GM19328 (cell line): ENCODE measurements around the gene INPP5D.

Experiments
- ATAC-seq: cut with Tn5 transposase; IDR thresholded peaks from one replicate; pipeline ENCODE4 v1.9.1; 2021; ENCODE audit warnings: mild to moderate bottlenecking, moderate library complexity; ENCODE audit not compliant: unreplicated experiment

Gene INPP5D

DNA sequence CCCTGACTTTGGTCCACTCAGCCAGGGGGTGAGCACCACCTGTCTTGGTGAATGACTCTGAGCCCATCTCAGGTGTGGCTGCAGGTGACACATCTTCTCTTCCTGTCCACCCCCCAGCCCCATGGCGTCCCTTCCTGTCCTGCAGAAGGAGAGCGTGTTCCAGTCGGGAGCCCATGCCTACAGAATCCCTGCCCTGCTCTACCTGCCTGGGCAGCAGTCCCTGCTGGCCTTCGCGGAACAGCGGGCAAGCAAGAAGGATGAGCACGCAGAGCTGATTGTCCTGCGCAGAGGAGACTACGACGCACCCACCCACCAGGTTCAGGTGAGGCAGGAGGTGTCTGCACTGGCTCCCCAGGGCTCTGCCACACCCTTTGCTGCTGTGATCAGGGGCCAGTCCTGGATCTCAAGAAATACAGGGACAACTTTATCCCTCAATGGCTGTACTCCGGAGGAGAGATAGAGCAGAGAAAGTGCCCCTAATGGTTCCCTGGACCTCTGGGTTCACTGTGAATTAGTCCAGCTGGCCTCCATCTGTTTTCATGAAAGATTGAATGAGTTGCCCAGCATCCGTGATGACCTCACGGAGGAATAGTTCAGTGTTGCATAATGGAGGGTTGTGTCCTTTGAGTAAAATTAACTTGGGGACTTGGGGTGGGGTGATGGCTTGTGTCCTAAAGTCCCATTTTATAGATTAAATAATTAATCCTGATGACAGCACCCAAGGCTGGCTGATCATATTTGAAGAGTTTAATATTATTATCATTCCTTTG, 27.4 kb upstream of the INPP5D start, which contains the start of gene NEU2:
TSS of gene NEU2 (plus strand) at position 122 of the 770 bp plus-strand sequence. CDS start at position 122, 0 bp downstream.
- no peak for ATAC-seq

DNA sequence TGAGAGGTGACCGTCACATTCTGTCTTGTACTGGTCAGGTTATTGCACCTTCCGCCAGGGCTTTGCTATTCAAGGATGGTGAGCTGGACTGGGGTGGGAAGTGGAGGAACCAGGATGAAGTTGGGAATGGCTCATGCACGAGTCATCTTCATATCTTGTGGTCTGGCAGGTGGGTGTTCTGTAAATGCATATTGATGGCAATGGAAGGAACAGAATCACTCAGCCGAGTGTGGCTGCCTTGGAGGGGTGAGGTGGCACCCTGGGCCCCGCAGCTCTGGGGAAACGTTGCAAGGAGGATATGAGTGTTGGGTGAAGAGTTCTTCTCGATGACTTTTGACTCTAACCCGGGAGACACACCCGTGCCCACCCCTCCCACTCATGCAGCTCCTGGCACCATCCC, 26.5 kb upstream of the INPP5D start:
- no peak for ATAC-seq

DNA sequence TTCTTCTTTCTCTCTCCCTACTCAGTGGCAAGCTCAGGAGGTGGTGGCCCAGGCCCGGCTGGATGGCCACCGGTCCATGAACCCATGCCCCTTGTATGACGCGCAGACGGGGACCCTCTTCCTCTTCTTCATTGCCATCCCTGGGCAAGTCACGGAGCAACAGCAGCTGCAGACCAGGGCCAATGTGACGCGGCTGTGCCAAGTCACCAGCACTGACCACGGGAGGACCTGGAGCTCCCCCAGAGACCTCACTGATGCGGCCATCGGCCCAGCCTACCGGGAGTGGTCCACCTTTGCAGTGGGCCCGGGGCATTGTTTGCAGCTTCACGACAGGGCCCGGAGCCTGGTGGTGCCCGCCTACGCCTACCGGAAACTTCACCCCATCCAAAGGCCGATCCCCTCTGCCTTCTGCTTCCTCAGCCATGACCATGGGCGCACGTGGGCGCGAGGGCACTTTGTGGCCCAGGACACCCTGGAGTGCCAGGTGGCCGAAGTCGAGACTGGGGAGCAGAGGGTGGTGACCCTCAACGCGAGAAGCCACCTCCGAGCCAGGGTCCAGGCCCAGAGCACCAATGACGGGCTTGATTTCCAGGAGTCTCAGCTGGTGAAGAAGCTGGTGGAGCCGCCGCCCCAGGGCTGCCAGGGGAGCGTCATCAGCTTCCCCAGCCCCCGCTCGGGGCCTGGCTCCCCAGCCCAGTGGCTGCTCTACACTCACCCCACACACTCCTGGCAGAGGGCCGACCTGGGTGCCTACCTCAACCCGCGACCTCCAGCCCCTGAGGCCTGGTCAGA, 25.9 kb upstream of the INPP5D start:
- no peak for ATAC-seq

DNA sequence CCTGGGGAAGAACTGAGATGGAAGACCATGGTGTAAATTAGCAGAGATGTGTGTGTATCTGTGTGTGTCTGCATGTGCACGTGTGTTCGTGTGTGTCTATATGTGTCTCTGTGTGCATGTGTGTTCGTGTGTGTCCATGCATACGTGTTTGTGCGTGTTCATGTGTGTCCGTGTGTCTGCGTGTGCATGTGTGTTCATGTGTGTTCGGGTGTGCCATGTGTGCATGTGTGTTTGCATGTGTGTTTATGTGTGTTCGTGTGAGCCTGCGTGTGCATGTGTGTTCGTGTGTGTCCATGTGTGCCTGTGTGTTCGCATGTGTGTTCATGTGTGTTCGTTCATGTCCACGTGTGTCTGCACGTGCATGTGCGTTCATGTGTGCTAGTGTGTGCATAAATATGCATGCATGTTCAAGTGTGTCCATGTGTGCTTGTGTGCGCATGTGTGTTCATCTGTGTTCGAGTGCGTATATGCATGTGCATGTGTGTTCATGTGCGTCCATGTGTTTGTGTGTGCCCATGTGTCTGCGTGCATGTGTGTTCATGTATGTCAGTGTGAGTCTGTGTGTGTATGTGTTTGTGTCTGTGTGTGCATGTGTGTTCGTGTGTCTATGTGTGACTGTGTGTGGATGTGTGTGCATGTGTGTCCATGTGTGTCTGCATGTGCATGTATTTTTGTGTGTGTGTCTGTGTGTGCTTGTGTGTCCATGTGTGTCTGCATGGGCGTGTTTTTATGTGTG, 24.5 kb upstream of the INPP5D start:
- ATAC-seq, result no peak

DNA sequence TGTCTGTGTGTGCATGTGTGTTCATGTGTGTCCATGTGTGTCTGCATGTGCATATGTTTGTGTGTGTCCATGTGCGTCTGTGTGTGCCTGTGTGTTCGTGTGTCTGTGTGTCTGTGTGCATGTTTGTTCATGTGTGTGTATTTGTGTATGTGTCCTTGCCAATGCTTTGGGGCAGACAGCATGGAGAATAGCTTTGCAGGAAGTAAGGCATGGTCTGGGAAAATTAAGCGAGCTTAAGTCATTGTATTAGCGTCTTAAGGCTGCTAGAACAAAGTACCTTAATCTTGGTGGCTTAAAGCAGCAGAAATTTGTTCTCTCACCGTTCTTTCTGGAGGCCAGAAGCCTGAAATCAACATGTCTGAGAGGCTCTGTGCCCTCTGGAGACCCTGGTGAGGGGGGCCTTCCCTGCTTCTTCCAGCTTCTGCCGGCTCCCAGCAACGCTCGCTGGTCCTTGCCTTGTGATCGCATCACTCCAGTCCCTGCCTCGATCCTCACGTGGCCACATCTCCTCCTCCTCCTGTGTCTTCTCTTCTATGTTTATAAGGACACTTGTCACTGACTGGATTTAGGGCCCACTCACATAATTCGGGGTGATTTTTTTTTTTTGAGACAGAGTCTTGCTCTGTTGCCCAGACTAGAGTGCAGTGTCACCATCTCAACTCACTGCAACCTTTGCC, 23.8 kb upstream of the INPP5D start:
- ATAC-seq, result no peak

DNA sequence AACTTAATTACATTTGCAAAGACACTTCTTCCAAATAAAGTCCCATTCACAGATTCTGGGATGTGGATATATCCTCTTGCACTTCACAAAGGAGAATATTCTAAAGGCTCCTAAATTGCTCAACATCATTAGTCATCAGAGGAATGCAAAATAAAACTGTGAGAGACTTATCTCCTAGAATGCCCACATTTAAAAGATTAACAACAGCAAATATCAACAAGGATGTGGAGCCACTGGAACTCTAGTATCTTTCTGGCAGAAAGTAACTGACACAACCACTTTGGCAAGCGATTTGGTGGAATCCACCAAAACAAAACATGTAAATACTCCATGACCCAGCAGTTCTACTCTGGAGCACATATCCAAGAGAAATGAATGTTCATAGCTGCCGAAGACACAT, 23.1 kb upstream of the INPP5D start:
- ATAC-seq, result no peak

DNA sequence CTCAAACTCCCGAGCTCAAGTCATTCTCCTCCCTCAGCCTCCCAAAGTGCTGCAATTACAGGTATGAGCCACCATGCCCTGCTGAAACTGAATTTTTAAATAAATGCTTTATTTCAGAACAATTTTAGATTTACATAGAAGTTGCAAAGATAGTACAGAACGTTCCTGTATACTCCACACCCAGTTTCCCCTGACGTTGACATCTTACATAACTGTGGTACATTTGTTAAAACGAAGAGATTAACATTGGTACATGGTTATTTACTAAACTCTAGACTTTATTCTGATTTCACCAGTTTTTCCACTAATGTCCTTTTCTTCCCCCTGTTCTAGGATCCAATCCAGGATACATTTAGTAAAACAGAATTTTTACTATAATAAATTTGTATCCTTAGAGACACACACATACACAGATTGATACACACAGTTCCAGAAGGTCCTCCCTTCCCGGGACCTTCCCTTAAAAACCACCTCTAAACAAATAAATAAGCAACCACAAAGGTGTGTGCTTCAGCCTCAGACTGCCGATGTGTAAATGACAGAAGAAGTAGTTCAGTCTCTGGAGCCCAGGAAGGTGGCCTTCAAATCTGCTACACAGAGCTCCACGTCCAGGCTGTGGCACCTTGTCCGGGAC, 20.8 kb upstream of the INPP5D start:
- no peak for ATAC-seq

DNA sequence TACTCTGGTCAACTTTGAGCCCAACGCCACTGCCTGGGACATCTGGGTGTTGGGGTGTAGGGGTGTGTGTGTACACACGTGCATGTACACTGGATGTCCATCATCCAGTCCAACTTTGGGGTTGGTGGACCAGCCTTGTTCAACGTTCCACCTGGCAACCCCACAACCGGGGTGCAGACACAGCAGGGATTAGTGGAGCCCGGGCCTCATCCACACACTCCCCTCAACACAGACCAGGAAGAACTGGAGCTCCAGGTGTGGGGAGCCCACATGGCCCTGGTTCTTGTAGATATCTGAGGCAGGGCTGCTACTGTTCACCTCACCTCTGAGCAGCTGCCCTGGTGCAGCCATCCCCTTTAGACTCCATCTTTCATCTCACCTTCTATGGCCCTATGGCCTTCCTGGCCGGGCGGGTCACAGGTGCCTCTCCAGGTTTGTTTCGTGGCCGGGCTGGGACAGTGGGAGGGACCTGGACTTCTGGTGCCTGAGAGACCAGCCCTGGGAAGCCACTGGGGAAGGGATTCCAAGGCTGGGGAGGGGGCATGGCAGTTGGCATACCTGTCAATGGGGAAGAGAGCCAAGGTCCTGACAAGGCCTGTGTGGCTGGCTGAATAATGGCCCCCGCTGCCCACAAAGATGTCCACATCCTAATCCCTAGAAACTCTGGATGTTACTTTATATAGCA, 20.2 kb upstream of the INPP5D start:
- no peak for ATAC-seq

DNA sequence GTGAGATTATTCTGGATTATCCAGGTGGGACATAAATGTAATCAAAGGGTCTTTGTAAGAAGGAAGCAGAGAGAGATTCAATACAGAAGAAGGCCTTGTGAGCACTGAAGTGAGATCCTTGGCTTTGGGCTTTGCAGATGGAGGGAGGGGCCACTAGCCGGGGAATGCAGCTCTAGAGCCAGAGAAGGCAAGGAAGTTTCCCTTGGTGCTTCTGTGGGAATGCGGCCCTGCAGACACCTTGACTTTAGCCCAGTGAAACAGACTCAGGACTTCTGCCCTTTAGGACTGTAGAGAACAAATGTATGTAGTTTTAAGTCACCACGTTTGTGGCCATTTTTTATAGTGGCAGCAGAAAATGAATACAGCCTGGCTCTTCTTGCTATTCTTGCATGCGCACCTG, 19.6 kb upstream of the INPP5D start:
- no peak for ATAC-seq

DNA sequence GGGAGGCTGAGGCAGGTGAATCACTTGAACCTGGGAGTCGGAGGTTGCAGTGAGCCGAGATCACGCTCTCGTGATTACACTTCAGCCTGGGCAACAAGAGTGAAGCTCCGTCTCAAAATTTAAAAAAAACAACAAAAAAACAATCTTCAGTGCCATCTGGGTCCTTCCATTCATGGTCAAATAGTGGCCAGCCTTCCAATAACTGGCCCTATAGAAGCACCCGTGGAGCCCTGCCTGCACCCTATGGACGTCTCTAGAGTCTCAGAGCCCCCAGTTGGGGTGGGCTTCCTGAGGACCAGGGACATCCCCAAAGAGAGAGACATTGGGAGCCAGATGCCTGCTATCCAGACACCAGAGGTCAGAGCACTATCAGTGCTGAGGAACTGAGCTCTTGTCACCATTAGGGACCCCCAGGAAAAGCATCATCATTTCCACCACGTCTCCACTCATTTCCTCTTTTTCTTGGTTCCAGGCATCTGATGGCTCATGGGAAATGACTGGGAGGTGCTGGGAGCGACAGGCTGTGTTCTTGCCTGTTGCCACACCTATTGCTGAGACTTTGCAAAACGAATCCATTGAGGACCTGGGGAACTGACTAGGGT, 18.3 kb upstream of the INPP5D start:
- no peak for ATAC-seq

DNA sequence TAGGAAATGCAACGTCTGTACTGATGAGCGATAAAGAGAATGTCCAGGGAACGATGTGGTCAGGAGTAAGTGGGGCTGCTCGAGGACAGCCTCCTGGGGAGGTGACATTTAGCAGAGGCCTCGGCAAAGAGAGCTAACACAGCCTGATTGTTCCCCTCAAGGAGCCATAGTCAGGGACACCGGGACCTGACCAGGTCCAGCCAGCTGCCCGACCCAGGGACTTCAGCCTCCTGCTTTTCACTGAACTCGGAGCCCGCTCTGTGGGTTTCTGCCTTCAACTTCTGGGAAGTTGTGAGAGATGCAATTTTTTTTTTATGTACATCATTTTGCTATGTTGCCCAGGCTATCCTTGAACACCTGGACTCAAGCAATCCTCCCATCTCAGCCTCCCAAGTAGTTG, 17.6 kb upstream of the INPP5D start:
- ATAC-seq, result no peak

DNA sequence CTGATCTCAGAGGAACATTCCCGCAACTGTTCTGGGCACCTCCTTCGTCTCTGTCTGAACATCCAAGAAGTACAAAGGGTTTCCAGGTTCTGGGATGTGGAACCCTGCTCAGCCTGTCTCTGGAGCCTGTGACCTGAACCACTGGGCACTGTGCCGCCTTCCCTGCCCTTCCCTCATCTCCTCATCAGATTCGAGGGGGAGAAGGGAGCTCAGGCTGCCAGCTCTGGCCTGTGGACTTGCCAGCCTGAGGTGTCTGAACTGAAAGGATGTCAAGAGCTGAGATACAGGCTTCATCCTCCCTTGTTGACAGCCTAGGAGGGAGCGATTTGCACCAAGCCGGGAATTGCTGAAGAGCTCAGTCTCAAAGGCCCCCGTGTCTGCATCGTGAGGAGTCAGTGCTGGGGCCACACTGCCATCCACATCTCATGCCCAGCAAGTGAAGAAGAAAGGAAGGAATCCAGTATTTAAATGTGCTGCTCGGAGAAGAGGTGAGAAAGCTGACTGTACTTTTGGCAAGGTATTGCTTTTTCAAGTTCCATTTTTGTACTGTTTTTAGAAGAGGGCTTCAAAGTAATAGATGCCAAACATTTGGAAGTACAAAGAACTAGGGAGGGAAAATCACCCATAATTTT, 15.1 kb upstream of the INPP5D start:
- no peak for ATAC-seq

DNA sequence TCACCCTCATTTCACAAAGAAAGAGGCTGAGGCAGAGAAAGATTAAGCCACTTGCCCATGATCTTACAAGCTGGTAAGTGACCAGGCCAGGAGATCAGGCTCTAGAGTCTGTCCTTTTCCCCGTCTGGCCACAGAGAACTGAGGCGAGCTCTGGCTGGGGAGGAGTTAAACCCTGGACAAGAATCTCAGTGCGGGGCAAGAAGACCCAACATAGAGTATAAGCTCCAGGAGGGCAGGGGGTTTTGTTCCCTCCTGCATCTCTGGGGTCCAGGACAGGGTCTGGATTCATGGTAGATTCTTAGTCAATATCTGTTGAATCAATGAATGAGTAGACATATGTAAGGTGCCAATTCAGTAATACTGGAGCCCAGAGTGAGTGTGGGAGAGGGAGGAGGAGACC, 12.9 kb upstream of the INPP5D start:
- no peak for ATAC-seq

DNA sequence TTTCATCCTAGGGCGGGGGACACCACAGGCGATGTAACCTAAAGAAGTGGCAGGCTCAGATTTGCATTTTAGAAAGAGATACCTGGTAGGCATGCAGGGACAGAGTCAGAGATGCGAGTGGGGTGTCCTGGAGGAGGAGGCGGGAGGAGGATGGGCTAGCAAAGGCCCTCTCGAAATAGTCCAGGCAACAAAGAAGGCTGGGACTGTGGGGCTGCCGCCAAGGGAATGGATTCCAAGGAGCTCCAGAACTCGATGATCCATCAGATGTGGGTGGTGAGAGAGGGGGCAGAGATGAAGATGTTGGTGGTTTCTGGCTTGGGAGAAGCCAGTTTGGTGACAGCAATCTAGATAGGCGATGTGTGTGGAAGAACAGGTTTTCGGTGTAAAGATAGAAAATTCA, 12.5 kb upstream of the INPP5D start:
- no peak for ATAC-seq

DNA sequence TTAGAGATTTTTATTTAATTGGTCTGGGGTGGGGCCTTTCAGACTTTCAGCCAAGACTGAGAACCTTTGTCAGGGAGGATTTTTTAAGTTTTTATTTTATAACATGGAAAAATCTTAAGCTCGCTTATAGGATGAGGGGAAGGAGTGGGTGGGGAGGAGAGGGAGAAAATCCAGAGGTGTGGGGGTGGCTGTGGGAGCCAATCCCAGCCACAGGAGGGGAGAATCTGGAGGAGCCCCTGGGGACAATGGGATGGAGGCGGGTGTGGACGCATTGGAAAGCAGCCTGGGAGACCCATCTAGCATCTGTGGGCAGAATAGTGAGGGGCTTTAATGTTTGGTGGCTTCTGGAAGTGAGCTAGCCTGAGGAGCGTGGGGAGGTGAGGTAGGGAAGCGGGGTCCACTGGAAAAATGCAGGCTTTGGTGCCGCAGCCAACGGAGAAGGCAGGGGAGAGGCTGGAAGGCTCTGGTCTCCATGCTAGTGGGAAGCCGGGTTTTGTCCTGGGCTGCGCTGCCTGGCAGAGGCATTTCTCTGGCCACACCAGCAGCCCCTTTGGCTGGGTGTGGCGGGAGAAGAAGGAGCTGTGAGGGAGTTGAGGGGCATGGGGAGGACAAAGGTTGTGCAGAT, 11.5 kb upstream of the INPP5D start:
- no peak for ATAC-seq

DNA sequence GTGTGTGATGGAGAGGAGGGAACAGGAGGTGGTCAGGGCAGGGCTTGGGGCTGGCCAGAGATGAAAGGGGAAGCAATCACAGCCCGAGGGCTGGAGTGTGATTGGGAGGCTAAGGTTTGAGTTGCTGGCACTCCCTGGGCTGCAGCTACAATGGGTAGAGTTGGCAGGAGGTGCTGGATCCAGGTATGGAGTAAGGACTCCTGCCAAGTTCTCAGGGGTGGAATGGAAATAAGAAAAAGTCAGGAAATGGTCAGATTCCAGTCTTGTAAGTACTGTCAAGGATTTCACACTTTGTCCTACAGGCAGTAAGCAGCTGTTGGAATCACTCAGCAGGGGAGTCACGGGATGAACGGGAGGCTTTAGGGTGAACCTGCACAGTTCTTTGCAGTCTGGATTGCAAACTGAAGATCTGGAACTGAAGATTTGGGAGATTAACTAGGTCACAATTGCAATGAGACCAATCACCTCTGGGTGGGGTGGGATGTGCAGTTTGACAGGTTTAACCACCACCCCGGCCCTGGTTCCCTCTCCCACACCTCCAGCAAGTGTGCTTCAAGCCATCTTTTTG, 10.9 kb upstream of the INPP5D start:
- no peak for ATAC-seq

DNA sequence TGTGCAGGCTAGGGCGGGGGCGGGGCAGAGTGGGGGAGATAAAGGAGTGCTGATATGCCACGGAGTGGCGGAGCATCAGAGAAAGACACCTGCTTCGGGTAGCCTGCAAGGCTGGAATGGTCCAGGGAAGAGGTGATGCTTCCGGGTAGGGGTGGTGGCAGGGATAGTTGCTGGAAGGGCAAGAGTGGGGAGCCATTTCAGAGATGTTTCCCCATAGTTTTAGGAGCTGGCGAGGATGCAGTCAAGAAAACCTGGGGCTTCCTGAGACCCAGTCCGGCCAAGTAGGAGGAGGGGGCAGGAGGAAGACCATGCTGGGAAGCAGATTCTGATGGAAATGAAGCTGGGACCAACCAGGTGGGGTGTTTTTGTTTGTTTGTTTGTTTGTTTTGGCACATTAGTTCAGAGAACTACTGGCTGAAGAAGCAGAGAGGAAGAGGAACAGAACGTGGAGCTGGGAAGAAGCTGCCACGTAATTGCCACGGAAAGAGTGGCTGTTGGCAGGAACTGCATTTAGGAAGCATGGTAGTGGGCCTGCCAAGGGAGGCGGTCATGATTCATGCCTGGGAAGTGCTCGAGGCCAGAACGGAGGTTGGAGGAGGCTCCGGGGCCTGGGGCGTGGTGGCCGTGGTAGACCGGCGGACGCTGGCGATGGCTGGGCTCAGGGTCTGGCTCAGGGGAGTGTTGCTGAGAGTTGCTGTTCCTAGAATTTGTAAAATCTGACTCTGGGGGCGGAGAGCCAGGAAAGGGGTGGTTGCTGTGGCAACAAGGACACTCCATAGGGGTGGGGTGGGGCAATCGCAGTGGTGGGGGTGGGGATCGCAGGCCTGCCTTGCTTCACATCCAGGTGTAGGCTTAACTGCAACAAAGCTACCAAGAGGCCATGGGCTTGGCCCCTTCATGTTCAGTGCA, 8.6 kb upstream of the INPP5D start:
- no peak for ATAC-seq
